HG02852 (cell line): ENCODE data around the gene SIM1.

Source experiments
- ATAC-seq: cut with Tn5 transposase; IDR thresholded peaks from one replicate; pipeline ENCODE4 v1.9.1; 2021; ENCODE audit warnings: mild to moderate bottlenecking, moderate library complexity; ENCODE audit not compliant: unreplicated experiment

The SIM1 gene

DNA sequence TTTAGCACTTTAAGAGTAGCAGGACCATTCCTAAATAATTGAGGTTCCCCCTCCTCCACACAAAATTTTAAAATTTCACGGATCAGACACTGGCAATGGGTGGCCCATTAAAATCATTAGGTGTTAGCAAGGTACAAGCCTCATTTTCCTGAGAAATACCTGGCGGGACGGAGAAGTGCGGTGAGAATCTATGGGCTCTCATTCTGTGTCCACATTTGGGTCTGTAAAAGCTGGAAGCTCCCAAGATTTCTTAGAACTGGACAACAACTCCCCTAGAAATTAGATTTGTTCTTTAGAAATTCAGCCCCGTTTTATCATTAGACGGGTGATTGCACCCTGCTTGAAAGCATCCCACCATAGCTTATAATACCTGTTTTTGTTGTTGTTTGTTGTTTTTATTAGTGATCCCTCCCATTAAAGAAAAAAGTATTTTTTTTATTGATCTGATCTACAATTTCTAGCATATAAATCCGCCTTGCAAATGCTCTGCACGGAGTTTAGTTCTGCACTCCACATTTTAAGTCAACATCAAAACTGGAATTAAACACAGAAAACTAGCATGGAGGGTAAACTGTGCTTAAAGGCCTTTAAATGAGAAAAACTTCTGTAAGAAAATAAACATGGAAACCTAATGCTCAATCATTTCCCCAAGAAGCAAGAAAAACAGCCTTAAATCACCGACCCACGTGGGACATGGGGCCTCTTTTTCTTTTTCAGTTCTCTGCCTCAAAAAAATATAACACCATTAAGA, 5.7 kb downstream of the SIM1 start:
- no peak for ATAC-seq

DNA sequence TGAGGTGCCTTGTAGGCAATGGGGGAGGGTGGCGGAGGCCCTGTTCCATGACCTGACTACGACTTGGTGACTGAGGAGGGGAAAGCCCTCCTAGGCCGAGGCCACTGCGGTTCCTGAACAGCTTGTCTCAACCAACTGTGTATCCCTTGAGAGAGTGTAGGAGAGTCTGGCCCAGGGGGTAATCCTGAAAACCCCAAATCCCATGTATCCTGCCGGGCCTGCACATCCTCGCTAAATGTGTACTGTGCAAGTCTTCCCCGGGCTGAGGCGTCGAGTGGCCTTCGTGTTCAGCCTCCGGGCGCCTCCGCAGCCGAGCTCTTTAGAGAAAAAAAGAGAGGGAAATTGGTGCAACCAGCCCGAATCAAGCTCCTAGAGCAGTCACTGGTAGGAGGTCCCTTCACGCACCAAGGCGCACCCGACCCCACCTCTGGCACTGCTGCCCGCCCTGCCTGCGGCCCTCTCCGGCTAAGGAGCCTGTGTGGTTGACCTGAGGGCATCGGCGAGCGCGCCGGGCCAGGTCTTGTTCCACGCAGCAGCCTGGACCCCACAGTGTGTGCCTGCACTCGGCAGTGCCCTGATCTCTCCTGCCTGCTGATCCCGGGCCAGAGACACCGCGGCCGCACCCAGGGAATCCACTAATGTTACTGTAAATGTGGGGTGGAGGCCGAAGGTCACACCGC, 7.3 kb downstream of the SIM1 start:
- no peak for ATAC-seq

DNA sequence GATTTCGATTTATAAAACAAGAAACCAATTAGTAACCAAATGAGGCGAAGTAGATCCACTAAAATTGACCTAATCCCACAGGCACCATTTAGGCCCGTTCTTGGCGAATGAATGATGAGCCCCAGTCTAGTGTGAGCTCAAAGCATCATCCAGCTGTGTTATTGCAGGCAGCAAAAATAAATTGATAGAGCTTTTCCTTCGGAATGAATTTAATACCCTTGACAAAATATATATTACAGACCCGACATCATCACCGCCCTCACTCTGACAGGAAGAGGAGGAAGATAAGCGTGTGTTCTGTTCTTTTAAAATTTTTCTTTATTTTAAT, 7.8 kb downstream of the SIM1 start:
- ATAC-seq: no peak

DNA sequence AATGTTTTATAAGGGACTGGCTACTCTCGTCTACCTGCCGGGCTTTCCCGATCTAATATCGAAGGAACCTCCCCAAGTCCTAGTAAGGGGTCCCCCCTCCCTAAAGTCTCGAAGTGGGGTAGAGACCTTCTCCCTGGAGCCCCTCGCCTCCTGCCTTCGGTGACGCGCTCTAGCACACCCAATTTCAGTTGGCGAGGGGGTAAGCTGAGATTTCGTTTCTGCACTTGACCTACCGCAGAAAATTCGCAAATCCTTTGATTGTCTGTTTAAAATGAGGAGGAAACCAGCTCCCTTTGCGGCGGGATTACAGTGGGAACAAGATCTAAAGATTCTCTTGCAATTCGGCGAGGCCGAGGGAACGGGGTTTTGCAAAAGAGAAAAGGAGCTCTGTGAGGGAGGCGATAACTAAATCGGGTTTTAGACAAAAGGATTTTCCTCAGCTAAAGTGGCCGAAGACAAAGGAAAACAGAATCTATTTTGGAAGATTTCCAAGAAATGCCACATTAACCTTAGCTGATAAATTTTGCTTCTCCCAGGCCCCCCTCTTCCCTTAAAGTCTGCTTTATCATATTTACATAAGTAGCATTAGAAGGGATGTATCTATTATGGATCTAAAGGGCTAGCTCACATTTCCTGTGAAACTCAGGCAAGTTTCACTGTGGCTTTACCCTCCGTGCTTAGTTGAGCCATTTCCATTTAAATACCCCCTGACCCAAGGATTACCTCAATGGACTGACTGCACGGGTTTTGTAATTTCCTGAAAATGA, 8.4 kb downstream of the SIM1 start:
- ATAC-seq: no peak

DNA sequence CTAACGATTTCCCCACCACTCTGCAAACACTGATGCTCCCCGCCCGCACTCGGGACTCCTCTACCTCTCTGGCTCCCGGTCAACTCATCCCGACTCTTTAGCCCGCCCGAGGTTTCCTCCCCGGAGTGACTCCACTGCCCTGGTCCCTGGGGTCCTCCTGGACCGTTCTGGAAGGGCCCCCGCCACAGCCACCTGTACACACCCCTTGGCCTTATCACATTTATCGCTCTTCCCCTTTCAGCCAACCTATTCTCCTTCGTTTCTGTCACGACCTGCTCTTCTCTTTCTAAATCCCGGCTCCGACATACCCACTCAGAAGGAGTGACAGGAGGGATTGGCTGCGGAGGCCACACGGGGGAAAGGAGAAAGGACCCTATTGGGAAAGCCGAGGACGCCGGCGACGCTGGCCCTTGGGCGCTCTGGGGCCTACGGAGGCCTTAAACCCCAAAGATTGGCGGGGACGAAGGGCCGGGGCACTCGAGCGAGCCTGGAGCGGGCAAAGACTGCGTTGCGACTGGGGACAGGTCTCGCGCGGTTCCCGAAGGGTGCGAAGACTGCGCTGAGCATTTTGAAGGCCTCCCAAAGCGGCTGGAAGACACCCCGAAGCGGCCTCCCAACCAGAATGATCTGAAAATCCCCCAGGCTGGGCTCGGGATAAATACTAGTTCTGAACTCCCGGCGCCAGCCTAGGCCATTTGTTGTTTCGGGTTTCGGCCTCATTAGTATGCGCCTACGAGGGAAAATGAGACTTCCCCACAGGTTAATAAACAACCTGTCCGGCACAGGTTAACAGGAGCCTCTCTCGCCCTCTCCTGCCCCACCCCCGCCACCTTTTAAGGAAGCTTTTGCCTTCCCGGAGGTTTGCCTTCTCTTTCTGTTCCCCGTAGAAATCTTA, 9.2 kb downstream of the SIM1 start:
- ATAC-seq: no peak

DNA sequence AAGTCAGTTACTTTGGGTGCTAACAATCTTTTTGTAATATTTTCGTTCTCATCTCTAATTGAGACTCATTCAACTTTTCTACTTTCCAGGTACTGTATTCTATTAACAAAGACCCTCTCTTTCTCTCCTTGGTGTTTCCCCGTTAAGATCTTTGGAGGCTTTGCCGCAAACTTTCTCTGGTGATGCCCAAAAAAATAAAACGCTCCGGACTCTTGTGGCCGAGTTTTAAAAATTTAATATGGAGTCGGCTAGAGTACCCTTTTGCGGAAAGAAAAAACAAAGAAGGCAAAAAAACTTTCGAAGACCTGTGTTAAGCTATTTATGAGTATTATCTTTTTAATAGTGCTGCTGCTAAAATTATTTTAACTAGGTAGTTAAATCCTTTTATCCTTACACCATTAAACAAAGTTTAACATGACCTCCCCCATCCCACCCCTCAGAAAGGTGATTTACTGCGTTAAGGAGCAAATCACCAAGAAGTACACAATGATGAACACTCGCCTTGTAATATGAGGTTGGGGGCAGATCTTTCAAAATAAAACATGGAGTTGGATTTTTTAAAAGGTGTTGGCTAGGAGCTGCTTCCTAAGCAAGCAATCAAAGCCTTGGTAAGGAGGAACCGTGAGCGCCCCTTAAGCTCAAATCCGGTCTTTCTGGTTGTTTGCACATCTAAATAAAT, 10.0 kb downstream of the SIM1 start:
- ATAC-seq: no peak

GRCh38 chr6:100453701-100454521, 10.8 kb downstream of the SIM1 start:
- no peak for ATAC-seq

- ATAC-seq: no peak
Observed at GRCh38 chr6:100452998-100453397, 11.7 kb downstream of the SIM1 start.

GRCh38 chr6:100451577-100451976, 13.1 kb downstream of the SIM1 start:
- ATAC-seq: no peak

- ATAC-seq: no peak
Observed at GRCh38 chr6:100449239-100449691, 15.5 kb downstream of the SIM1 start.

GRCh38 chr6:100447900-100448748, 16.6 kb downstream of the SIM1 start:
- no peak for ATAC-seq

- no peak for ATAC-seq
Observed at GRCh38 chr6:100447081-100447899, 17.4 kb downstream of the SIM1 start.

- ATAC-seq: no peak
Observed at GRCh38 chr6:100446115-100447080, 18.3 kb downstream of the SIM1 start.

DNA sequence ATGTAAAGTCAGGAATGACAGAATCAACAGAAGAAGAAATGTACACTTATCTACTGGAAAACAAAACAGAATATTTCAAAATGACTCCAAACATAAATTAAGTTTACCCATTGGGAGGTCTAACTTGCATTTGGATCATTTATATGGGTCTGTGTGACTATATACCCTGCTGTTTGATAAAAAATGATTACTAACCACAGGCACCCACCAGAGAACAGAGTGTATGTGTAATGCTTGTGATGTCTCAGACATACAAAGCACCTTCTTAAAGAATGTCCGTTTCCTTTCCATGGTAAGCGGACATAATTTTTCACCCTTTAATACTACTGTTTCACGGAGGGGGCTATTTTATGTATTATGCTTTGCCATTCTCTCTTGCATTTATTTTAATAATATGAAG, 19.2 kb downstream of the SIM1 start:
- no peak for ATAC-seq

DNA sequence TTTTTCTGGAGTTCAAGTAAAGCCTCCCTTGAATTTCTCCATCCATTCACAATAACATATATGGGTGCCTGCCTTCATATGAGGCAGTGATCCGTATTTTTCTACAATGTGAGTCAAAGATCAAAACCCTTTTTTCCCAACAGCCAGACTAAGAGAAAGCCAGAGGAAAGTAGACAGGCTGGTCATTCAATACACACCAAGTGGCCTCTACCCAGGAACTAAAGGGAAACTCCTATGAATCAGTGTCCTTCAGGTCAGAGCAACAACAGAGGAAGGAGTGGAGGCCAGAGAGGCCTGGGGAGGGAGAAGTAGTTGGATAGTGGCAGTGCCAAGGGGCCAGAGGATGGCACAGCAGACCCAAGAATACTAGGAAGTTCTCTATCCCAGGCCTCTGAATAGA, 23.8 kb downstream of the SIM1 start:
- ATAC-seq: no peak

GRCh38 chr6:100435299-100435698, 29.4 kb downstream of the SIM1 start:
- no peak for ATAC-seq
